Stimulated activated CD4-positive, alpha-beta T cell treated with anti-CD3 and anti-CD28 coated beads, Interleukin-4, amount 100 ng/mL, for 48 hours (primary cell): Measurements from ENCODE around the gene WDR82.

Source experiments
- DNase-seq, 2 donors: peaks; one replicate each; pipeline ENCODE4 v3.0.0-alpha.2; 2020; ENCODE audit warnings: low read depth in 2 of 2

Gene WDR82

DNA sequence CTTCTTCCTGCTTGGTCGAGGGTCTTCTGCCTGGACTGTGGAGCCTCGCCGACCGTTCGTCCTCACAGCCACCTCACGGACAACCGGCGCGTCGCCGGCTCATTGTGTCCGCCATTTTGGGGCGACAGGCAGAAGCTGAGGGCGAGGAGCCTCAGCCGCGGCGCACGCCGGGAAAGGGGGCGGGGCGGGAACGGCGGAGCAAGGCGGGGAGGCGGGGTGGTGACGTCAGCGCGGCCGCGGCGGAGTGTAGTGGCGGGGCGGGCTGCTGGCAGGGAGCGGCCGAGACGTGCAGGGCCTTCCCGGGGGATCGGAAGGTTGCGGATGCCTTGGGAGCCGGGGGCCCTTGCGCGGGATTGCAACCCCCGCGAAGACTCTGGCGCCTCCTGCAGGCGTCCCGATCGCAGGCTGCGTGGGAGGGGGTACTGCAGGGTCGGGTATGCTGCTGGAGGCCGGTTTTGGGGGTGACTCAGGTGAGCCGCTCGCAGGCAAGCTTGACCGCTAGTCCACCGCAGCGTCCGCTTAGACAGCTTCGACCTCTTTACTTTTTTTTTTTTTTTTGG, at the start of gene WDR82:
Gene WDR82 (minus strand): TSS at position 140 of the 560 bp plus-strand sequence. CDS start 288 bp downstream, outside the sequence.
- peak; percentile 99 for DNase-seq

- no peak for DNase-seq
Measured at GRCh38 chr3:52327486-52328290, 49.2 kb upstream of the WDR82 start.

GRCh38 chr3:52326976-52327375, 48.5 kb upstream of the WDR82 start:
- no peak for DNase-seq

DNA sequence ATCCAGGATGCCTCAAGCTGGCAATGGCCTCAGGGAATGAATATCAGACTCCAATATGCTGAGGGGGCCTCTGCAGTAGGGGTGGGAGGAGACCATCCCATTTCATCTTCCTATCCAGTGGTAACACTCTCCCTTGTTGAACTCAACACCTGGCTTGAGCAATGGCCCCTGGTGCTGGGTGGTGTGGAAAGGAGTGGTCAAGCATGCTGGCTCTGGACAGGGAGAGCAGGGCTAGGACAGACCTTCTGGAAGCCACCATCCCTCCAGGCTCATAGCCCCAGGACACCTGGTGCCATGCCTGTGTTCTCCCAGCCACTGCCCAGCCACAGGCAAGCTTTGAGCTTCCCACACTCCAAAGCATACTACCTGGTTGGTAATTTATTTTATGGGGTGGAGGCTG, 47.2 kb upstream of the WDR82 start:
- no peak for DNase-seq

- DNase-seq, result no peak
Measured at GRCh38 chr3:52324676-52325075, 46.2 kb upstream of the WDR82 start.

DNA sequence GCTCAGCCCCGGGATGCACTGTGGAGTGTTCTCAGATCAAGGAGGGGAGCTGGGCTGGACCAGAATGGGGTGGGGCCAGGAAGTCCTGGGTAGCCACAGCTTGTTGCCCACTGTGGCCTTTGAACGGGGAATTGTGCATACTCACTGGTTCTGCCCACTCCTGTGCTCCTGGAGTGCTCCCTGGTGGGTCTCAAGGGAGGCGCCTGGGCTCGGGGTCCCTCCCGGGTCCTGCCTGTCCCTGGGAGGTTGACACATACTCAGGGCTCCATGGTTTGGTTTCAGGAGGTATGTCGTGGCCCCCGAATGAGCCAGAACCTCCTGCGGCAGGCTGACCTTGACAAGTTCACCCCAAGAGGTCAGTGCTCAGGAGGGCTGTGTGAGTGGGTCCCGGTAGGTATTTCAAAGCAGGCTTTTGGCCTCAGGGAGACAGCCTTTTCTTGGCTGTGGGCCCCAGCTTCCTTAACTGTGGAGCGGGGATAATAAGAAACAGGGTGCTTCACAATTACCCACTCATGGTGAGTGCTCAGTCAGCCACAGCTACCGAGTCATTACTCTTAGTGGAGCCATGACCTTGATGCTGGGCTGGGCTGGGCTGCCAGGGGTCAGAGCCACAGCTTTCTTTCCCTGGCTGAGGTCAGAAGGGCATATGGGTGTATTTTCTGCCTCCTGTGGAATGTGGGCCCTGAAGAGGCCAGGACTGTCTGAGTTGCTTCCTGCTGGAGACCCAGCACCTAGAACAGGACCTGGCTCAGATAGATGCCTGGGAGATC, 45.3 kb upstream of the WDR82 start:
- no peak for DNase-seq

DNA sequence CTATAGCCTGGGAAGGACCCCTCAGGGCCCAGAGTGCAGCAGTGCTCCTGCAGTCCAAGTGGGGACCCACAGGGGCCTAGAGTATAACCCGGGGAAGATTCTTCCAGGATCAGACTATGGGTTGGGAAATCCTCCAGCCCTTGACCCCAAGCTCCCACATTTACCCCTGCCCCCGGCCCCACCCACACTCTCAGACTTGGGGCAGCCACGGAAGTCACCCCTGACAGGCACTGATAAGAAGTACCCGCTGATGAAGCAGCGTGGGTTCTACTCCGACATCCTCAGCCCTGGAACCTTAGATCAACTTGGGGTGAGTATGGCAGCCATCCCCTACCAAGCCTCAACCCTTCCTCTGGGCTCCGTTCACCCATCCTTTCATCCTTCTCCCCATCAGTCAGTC, 44.0 kb upstream of the WDR82 start:
- DNase-seq, result no peak

- no peak for DNase-seq
Measured at GRCh38 chr3:52321481-52321880, 43.0 kb upstream of the WDR82 start.

DNA sequence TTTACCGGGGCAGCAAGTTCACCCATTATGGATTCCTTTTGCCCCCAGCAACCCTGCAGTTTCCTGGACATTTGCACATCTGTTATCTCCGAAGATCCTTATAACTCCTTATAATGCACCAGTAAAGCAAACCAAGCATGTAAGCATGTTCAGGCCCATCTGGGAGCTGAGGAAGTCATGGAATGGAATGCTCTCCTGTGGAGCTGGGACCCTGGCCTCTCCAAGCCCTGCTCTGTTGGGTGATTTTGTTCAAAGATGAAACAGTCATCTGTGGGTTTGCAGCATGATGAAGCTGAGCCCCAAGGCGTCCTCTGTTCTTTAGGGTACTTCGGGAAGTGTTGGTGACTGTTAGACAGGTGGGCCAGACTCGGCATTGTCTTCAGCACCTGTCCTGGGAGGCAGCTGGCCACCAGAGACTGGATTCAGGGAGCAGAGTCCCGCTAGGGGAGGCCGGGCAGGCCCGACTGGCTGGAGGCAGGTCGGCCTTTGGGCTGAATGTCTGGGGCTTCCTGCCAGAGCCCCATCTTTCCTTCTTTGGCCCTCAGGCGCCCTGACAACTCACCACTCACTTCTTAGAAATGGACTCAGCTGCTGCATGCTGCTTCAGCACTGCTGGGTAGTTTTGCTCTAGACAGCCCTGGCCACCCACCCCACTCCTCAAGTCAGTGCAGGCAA, 41.6 kb upstream of the WDR82 start:
- DNase-seq, result no peak

GRCh38 chr3:52318186-52318816, 39.9 kb upstream of the WDR82 start:
- DNase-seq, result no peak

DNA sequence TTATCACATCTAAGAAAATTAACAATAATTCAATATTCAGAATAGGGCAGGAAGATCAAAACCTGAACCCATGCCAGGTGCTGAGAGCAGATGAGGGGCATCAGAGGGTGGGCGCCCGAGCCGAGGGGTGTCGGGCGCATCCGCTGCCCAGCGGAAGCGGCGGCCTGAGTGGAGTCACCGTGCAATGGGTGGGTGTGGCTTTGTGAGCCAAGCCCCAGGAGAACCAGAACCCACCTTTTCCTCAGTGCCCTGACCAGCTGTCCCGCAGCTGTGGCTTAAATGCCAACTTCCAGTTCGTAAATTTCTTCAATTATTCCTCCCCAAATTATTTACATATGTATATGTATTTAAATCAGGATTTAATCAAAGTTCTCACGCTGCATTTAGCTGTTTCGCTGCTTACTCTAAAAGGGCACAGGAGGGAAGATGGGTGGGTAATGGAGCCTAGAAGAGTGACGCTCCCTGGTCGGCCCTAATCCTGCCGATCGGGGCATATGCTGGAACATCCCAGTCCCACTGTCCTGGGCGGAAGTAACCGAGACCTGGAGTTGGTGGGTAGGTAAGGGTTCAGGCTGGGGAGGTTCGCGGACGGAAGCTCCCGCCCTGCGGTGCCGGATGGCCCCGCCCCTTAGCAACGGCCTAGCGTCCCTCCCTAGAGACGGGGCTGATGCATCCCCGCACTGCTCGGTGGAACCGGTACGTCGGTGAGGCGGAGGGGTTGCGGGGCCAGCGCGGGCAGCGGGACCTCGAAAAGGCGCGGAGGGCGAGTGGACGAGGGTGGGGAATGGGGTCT, 39.0 kb upstream of the WDR82 start:
- DNase-seq, result peak; percentile 47 to 53

GRCh38 chr3:52315977-52316764, 37.7 kb upstream of the WDR82 start, which contains the start of gene DNAH1:
DNAH1 (plus strand) TSS chr3:52316319; CDS start chr3:52322443, 6,124 bp downstream.
- DNase-seq, result no peak

GRCh38 chr3:52315006-52315405, 36.6 kb upstream of the WDR82 start:
- no peak for DNase-seq

GRCh38 chr3:52314489-52314888, 36.0 kb upstream of the WDR82 start:
- no peak for DNase-seq

GRCh38 chr3:52313774-52314188, 35.3 kb upstream of the WDR82 start:
- no peak for DNase-seq

DNA sequence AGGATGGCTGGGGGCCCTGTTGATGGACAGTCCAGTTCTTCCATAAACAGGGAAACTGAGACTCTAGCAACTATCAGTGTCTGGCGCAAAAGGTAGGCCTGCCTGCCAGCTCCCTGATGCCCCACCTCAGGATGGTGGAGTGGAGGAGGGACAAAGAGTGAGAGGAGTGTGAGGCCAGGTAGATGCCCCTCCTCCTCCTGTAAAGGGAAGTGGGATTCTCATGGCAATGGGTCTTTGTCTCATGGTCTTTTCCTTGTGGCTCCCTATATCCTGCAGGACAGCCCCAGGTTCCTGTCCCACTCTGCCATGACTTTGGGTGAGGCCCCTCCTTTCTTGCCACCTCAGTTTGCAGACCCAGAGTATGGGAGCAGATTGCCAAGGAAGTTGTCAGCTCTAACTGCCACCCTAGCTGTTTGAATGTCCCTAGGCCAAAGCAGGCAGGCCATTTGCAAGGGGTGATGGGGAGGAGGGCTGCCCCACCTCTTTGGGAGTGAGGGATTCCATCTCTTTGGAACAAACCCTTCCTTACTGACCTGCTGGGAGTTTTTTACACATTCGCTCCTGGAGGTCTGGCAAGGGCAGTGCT, 34.8 kb upstream of the WDR82 start:
- DNase-seq, result no peak

- DNase-seq, result no peak
Measured at GRCh38 chr3:52311576-52312119, 33.2 kb upstream of the WDR82 start.

DNA sequence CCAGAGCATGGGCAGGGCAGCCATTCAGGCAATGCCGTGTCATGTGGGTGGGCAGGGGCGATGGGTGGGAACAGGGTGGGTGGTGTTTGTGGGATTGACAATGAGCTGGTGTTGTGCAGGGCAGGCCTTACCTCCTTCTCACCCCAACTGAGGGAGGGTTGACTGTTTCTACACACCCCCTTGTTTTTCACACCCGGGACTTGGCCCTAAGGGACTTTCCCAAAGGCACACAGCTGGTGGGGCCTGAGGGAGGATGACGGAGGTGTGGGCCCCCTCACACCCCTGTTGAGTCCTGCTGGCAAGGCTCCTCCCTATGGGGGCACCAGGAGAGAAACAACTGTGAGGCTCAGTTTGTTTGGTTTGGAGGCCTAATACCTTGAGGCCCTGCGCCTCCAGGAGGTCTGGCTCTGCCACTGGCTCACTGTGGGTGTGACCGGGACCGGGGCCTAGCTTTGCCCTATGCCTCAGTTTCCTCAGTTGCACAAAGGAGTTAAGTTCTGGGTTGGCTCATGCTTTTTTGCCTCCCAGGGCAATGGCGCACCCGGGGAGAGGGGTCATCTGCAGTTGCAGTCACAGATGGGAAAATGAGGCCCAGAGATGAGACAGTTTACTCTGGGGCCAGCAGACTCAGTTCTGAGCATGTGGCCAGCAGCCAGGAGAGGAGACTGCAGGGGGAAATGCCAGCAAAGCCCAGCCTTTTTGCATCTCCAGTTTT, 32.6 kb upstream of the WDR82 start:
- no peak for DNase-seq

- DNase-seq, result no peak
Measured at GRCh38 chr3:52308308-52308707, 29.9 kb upstream of the WDR82 start.
